ELF-1 (cell line): ENCODE results near the gene LRRTM3.

ENCODE experiments used
- DNase-seq: peaks from one replicate; pipeline ENCODE4 v3.0.0-alpha.2; 2016; ENCODE audit warnings: low read depth, low spot score

Gene LRRTM3

GRCh38 chr10:67017218-67017617 is 91.4 kb downstream of the LRRTM3 start:
- no peak for DNase-seq

GRCh38 chr10:67022099-67022498 is 96.3 kb downstream of the LRRTM3 start:
- no peak for DNase-seq

GRCh38 chr10:67033878-67034277 is 108.0 kb downstream of the LRRTM3 start:
- DNase-seq: no peak

- no peak for DNase-seq
These were observed 111.0 kb downstream of the LRRTM3 start for GRCh38 chr10:67036808-67037207.

GRCh38 chr10:67043041-67043440 is 117.2 kb downstream of the LRRTM3 start:
- DNase-seq: no peak

GRCh38 chr10:67045404-67045803 is 119.6 kb downstream of the LRRTM3 start:
- no peak for DNase-seq

- no peak for DNase-seq
These were observed 120.7 kb downstream of the LRRTM3 start for GRCh38 chr10:67046507-67046906.

GRCh38 chr10:67049988-67050387 is 124.2 kb downstream of the LRRTM3 start:
- no peak for DNase-seq

GRCh38 chr10:67050415-67050814 is 124.6 kb downstream of the LRRTM3 start:
- DNase-seq: no peak

GRCh38 chr10:67072654-67073053 is 146.8 kb downstream of the LRRTM3 start:
- DNase-seq: no peak

GRCh38 chr10:67075491-67075971 is 149.7 kb downstream of the LRRTM3 start:
- no peak for DNase-seq

GRCh38 chr10:67076144-67076543 is 150.3 kb downstream of the LRRTM3 start:
- no peak for DNase-seq

GRCh38 chr10:67077376-67077775 is 151.5 kb downstream of the LRRTM3 start:
- no peak for DNase-seq

- no peak for DNase-seq
These were observed 153.3 kb downstream of the LRRTM3 start for GRCh38 chr10:67079126-67079525.

GRCh38 chr10:67086327-67087134 is 160.7 kb downstream of the LRRTM3 start:
- DNase-seq: no peak

GRCh38 chr10:67087135-67087425 is 161.2 kb downstream of the LRRTM3 start:
- DNase-seq: no peak

GRCh38 chr10:67088036-67088435 is 162.2 kb downstream of the LRRTM3 start:
- no peak for DNase-seq

GRCh38 chr10:67095531-67095930 is 169.7 kb downstream of the LRRTM3 start:
- no peak for DNase-seq

- no peak for DNase-seq
These were observed 172.6 kb downstream of the LRRTM3 start for GRCh38 chr10:67098461-67098860.

- no peak for DNase-seq
These were observed 175.1 kb downstream of the LRRTM3 start for GRCh38 chr10:67100951-67101350.

- no peak for DNase-seq
These were observed 181.8 kb downstream of the LRRTM3 start for GRCh38 chr10:67107670-67108069.

- no peak for DNase-seq
These were observed 184.4 kb downstream of the LRRTM3 start for GRCh38 chr10:67110286-67110685.

GRCh38 chr10:67112765-67113164 is 186.9 kb downstream of the LRRTM3 start:
- DNase-seq: no peak

GRCh38 chr10:67114945-67115344 is 189.1 kb downstream of the LRRTM3 start:
- no peak for DNase-seq
